SK-MEL-5 (cell line): Measurements from ENCODE around the gene P2RX4. TPM values are rescaled to one million over a fixed set of nuclear protein-coding genes. Genes with fewer than 3 reads are reported as not detected.

ENCODE experiments used
- DNase-seq: peaks from one replicate; pipeline ENCODE4 v3.0.0-alpha.2; 2016; ENCODE audit warnings: low read depth, low spot score
- in situ Hi-C: cut with HindIII; loops from 2 replicates; pipeline ENCODE4 v1.10.0; 2016; ENCODE audit warnings: low sequenced_read_pairs, high pct_unique_total_duplicates, low pct_unique_long_range_greater_than_20kb
- total RNA-seq: library from RNA; depleted of rRNA; stranded (reverse); fragments of >200 nt; shearing (Covaris generic); gene quantifications from 2 replicates; pipeline ENCODE4 v1.2.3, GENCODE V29; 2014

The P2RX4 gene
- total RNA-seq, 1 experiment from 2014 or later: 158 TPM

DNA sequence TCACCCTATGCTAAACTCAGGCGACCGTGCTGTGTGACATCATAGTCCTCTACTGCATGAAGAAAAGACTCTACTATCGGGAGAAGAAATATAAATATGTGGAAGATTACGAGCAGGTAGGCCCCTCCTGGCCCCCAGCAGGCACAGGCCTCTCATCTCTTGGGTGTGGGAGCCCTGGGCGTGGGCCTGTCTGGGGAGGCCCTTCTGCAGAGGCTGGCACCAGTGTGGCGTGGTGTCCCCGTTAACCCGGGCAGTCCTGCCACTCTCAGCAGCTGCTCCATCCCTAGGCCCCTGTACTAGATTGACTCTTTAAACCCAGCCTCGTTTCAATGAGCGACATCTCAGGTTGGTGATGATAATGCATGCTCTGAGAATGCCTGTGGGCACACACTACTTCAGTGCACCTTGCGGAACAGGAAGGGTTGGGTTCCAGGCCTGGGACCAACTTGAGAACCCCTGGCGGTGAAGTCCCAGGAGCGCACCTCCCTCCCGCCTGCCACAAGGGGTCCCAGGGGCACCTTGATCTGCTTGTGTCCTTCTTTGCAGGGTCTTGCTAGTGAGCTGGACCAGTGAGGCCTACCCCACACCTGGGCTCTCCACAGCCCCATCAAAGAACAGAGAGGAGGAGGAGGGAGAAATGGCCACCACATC, 23.2 kb downstream of the P2RX4 start:
- no peak for DNase-seq
- in situ Hi-C loops: no loop called here

DNA sequence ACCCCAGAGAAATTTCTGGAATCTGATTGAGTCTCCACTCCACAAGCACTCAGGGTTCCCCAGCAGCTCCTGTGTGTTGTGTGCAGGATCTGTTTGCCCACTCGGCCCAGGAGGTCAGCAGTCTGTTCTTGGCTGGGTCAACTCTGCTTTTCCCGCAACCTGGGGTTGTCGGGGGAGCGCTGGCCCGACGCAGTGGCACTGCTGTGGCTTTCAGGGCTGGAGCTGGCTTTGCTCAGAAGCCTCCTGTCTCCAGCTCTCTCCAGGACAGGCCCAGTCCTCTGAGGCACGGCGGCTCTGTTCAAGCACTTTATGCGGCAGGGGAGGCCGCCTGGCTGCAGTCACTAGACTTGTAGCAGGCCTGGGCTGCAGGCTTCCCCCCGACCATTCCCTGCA, 23.7 kb downstream of the P2RX4 start:
- DNase-seq: no peak
- in situ Hi-C loops: no loop called here

DNA sequence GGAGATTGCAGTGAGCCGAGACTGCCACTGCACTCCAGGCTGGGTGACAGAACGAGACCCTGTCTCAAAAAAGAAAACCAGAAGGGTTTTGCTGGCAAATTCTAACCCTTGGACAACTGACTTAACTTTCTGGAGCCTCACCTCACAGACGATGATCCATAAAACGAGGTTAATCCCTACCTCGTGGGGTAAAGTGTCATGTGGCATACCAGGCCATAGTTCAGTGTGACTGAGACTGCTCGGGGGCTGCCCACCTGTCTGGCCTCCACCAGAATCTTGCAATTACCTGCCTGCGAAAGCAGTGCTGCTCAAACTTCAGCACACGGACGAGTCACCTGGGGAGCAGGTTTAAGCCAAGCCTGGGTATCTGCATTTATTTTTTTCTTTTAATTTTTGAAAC, 26.8 kb downstream of the P2RX4 start:
- no peak for DNase-seq
- in situ Hi-C loops: no loop called here

DNA sequence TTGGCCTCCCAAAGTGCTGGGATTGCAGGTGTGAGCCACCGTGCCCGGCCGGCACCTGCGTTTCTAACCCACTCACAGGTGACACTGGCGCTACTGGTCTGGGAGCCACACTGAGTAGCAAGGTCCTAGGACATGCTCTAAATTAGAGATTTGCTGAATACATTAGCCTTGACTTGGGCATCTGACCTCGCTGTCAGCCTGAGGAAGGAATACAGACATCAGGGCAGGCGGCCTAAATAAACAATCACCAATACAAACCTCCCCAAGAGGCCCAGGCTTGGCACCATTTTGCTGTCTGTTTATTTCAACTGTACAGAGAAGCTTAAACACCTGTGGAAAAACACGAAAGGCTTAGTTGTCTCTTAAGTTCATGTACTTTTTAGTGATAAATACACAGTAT, 27.5 kb downstream of the P2RX4 start:
- no peak for DNase-seq
- in situ Hi-C loops: no loop called here

DNA sequence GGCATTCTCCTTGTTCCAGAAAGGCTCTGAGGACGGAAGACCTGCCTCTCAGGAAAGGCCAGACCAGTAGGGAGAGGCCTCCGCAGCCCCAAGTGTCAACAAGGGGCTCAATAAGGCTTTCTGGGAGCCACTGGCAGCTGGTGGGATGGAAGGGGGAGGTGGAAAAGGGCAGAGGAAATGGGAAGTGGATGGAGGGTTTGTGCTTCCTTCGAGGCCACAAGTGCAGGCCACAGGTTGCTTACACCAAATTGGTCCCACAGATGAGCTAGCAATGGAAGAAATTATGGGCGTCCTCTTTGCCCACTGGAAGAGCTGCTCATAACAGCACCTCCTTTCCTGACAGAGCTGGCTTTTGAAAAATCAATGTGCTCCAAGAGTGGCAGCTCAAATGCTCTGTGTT, 28.2 kb downstream of the P2RX4 start:
- in situ Hi-C loops: no loop called here
- DNase-seq: no peak

DNA sequence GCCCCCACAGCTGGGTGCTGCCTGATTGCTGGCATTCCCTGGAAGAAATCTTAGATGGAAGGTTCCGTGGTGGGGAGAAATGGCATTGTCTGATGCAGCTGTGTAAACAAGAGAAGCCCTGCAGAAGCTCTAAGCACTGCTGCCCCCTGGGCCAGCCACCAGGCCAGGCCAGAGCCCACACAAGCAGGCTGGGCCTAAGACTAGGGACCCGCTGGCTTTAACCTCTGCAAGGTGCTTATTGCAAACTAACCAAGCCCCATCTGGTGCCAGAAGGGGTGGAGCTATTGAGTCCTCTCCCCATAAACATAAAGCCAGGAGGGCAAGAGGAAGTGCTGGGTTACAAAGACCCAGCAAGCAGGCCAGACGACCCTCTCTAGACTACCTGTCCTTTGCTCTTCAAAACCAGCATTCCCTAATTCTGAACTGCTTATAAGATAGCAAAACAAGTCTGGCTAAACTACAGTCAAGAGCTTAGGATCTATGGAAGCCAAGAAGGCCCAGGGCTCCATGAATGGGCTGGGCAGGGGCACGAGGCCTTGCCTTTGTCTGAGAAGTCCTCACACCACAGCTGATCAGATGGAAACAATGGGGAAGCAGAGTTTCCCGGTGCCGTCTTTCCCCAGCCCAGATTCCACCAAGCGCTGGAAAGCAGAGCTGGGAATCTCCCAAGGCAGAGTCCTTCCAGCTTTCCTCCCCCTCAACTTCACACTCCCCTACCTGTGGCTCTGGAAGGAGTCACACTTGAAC, 28.8 kb downstream of the P2RX4 start:
- in situ Hi-C loops: no loop called here

DNA sequence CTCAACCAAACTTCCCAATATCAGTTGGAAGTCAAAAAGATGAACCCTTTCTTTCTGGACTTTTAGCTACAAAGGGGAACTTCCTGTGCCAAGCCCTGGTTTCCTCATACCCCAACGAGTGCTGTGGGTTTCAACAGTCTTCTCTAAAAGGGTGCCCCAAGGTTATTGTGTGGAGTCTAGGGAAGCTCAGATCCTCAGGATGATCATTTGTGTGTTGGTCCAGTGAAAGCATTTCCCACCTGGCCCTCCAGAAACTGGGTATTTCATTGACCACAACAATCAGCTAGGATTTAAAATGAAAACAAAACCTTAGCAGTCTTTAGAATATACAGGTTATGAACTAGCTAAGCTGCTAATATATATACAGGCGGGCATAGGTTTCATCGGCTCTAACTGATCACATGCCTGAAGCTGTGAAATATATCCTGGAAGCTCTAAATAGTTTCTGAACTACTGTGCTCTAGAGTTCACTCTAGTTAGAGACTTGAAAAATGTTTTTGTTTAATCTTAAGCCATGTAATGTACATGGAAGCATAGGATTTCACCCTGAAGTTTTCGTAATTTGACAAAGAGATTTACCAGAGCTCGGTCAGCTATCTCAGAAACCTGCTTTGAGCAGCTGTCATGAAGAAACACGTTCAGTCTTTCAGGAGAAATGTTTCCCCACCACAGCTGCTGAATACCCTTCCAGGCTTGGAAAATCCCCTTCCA, 29.6 kb downstream of the P2RX4 start:
- DNase-seq: no peak
- in situ Hi-C loops: no loop called here

More for the DNA sequence above, 28.8 kb downstream of the P2RX4 start:
- no peak for DNase-seq

DNA sequence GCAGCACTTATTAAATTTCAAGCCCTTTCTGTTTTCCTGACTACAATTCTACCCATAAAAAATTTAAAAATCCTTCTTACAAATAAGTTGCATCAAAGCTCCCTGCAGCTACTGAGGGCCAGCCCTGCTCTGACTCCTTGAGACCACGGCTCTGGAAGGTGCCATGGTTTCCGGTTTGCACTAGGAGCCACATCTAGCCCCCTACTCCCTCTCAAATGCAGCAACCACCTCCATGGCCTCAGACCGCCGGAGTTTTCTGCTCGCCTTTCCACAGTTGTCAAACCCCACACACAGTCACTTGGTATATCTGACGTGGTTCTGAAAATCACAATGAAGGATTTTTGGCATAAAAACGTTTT, 30.1 kb downstream of the P2RX4 start:
- in situ Hi-C loops: no loop called here
- no peak for DNase-seq

DNA sequence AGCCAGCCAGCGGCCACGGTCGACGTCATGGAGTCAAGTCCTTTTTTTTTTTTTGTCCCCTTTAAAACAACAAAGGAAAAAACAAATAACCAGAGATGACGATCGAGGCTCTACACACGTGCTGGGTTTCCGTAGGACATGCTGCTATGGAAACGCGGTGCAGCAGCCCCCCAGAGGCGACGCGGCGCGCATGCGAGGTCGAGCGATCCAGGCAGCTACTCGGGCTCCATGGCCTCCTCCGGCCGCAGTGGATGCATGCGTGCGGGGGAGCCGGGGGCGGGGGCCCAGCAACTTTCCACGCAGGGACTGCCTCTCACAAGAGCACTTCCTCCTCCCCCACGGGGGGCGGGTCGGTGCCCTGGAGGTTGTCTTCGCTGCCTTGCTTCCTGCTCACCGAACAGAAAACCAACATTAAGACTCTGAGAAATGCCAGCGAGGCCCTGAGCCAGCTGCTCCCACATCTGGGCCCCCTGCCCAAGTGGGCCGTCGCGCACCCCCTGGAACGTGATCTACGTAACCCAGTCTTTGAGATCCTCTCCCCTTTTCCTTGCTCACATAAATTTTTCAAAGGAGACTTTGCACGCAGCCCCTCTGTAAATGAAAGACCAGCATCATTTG, 30.7 kb downstream of the P2RX4 start:
- in situ Hi-C loops: no loop called here
- no peak for DNase-seq

DNA sequence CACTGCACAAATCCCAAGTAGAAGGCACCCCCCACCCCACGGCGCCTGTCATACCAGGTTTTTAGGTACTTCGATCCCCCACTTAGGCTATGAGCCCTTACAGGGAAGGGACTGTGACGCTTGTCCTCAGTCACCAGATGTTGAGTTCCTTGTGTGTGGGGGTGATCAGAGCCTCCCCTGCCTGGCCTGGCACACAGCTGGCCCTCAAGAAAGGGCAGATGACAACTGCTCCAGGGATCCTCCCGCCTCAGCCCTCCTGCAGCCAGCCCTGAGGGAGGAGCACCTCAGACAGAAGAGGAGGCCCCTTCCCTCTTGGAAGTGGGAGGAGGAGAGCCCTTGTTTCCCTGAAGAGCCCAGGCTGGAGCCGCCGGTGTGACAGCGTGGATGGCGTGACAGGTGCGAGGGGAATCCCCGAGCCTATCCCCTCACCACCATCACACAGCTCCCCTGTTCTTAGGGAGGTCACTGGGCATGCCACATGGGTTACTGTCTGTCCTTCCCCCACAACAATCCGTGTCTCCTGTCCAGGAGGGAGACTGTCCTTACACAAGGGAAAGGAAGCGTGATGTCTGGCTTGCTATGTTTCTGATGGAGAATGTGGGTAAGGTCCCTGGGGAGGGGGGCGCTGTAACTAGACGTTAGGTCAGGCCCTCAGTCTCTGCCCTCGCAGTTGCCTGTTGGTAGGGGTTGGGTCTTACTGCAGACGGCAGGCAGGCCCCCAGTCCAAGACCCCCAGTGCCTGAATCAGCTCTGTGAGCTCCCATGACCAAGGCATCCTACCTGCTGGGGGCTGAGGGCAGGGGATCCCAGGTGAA, 31.4 kb downstream of the P2RX4 start:
- DNase-seq: peak; percentile 25
- in situ Hi-C loops: no loop called here

DNA sequence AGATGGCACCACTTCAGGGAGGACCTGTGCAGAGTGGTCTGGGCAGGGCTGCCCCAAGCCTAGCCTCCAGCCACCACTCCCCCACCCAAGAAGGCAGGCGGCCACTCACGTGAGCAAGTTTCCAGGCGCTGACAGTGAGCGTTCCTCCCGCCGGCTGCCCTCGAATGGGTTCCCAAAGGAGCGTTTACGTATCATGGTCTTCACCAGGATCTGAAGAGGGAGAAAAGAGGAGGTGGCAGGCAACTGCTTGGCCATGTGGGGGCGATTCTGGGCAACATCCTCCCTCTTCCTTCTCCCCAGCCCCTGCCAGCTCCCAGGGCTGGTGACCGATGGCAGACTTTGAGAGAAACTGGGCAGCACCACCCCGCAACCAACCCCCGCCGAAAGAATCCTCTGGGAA, 35.1 kb downstream of the P2RX4 start:
- in situ Hi-C loops: no loop called here
- DNase-seq: no peak

DNA sequence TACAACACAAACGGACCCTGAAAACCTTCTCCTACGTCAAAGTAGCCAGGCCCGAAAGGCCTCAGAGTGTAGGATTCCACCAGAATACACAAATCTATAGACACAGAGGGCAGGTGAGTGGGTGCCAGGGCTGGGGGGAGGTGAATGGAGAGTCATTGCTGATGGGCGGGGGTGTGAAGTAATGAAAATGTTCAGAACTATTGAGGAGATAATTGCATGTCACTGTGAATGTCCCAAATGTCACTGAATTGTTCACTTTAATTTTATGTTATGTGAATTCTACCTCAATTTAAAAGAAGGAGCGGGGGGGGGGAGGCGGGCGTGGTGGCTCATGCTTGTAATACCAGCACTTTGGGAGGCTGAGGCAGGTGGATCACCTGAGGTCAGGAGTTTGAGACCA, 36.0 kb downstream of the P2RX4 start:
- in situ Hi-C loops: no loop called here
- no peak for DNase-seq

DNA sequence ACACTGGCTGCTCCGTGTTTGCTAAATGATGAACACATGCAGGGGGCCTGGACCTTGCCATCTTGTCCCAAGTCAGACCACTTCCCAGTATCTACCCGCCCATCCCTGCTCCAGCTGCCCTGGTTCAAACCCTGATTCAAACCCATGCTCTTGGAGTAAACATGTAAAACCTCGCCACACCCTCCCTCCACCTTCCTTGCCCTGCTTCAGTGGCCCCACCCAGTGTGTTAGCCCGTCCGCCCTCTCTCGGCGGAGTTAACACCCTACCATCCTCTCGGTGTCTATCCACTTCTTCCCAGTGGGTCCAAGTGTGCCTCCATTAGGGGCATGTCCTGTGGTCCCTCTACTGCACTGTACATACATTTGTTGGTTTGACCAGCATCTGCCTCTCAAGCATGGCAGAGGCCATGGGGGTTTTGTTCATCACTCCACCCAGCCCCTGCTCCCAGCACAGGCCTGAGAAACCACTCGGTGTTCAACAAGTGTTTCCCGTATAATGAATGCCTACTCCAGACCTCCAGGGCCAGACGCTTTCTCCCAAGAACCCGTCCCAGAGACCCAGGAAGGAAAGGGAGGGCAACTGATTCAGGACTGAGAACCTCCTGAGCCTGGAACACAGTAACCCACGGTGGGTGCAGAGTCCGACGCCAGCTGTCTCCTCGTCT, 37.1 kb downstream of the P2RX4 start:
- in situ Hi-C loops: no loop called here
- DNase-seq: no peak

DNA sequence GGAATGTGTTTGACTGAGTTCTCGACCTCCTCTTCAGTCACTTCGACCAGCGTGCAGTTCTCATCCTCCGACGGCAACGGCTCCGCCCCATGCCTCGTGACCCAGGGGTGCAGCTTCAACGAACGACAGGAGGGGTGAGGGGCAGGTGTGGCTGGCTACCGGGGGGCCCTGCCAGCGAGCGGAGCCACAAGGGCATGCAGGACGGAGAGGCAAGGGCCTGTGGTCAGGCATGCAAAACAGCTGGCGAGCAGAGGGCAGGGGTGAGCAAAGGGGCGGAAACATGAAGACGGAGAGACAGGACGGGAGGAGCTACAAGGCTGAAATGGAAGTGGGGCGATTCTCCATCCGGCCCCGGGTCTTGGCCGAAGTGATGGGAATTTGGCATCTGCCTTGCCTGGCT, 38.7 kb downstream of the P2RX4 start:
- DNase-seq: no peak
- in situ Hi-C loops: no loop called here

DNA sequence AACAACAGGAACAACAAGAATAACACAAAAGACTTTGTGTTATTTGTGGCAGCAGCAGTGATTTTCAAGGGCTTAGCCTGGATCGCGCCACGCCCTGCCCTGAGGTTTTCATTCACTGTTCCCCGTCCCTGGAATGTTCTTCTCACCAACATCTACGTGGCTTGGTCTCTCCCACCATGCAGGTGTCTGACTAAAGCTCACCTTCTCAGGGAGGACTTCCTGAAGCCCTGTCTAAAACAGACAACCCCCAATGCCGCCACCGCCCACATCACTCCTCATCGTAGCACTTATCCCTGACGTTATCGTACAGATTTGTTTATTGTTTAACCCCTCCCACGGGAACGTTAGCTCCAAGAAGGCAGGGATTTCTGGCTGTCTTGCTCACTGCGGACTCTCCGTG, 40.4 kb downstream of the P2RX4 start:
- in situ Hi-C loops: no loop called here
- DNase-seq: no peak

DNA sequence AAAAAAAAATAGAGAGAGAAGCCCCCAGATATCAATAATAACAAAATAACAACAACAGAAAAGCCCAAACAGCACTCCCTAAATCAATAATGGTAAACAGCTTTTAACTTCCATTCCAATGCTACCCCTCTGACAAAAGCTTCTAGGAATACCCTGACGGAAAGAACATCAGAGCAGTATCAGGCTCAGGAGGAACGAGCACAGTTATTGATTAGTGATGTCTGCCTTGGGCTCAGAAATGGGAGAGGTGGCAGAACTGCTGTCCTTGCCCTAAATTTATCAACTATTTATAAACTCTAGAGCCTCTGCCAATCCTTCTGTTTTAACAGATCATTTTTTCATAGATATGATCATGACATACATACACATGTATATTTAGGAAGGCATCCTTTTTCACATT, 41.9 kb downstream of the P2RX4 start:
- no peak for DNase-seq
- in situ Hi-C loops: no loop called here

DNA sequence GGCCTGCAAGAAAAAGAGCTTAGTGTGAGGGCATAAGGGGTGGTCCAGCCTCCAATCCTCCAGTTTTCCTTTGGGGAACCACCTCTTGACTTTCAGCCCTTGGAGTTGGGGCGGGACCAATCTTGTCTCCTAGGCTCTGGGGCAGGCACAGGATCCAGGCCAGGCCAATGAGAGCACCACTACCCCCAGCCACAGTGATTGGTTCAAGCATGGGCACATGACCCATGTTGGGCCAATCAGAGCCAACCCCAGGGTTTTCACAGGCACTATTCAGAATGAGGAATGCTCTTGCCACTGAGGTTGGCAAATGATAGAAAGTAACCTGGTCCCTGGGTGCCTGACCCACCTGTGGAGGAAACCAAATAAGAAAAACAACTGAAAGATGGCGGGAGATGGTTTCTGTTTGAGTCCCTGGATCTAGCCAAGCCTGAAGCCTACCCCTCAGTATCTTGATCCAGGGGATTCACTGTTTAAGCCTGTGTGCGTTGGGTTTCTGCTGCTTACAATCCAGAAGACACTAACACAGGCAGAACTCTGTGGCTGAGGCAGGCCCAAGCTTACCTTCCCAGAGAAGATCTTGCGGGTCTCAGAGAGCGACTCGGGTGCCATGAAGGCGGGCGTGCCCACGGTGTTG, 42.9 kb downstream of the P2RX4 start:
- no peak for DNase-seq
- in situ Hi-C loops: no loop called here
